ENCODE data around the gene ANKHD1.
"Not testable (repeated sequence)": the region's sequence is repeated elsewhere in the genome, so short reads cannot be mapped to it uniquely, and the experiment has no call there.

Gene ANKHD1

GRCh38 chr5:140466981-140467742, 65.5 kb downstream of the ANKHD1 start:
- no peak for TF ChIP-seq CTCF (IDR thresholded peaks at IDR 0.05; ENCODE audit: control insufficient read depth, insufficient read depth, low read depth, low read length, missing control alignments)
- H3K4me3 ChIP-seq (ENCODE audit: control insufficient read depth, low read depth, low read length), result no peak overlapping the region
- DNase-seq (ENCODE audit: low read depth), result no peak

- TF ChIP-seq CTCF (IDR thresholded peaks at IDR 0.05; ENCODE audit: control insufficient read depth, insufficient read depth, low read depth, low read length, missing control alignments), result no peak
- H3K4me3 ChIP-seq (ENCODE audit: control insufficient read depth, low read depth, low read length), result no peak overlapping the region
- DNase-seq (ENCODE audit: low read depth), result no peak
Observed at GRCh38 chr5:140468188-140468587, 66.6 kb downstream of the ANKHD1 start.

GRCh38 chr5:140469259-140469658, 67.6 kb downstream of the ANKHD1 start:
- no peak overlapping the region for H3K4me3 ChIP-seq (ENCODE audit: control insufficient read depth, low read depth, low read length)
- TF ChIP-seq CTCF (IDR thresholded peaks at IDR 0.05; ENCODE audit: control insufficient read depth, insufficient read depth, low read depth, low read length, missing control alignments), result no peak
- DNase-seq (ENCODE audit: low read depth), result no peak

- no peak overlapping the region for H3K4me3 ChIP-seq (ENCODE audit: control insufficient read depth, low read depth, low read length)
- TF ChIP-seq CTCF (IDR thresholded peaks at IDR 0.05; ENCODE audit: control insufficient read depth, insufficient read depth, low read depth, low read length, missing control alignments), result no peak
- no peak for DNase-seq (ENCODE audit: low read depth)
Observed at GRCh38 chr5:140480310-140481014, 78.8 kb downstream of the ANKHD1 start.

GRCh38 chr5:140481758-140482157, 80.1 kb downstream of the ANKHD1 start:
- peak; percentile 45 for DNase-seq (ENCODE audit: low read depth)
- no peak overlapping the region for H3K4me3 ChIP-seq (ENCODE audit: control insufficient read depth, low read depth, low read length)
- no peak for TF ChIP-seq CTCF (IDR thresholded peaks at IDR 0.05; ENCODE audit: control insufficient read depth, insufficient read depth, low read depth, low read length, missing control alignments)

- TF ChIP-seq CTCF (IDR thresholded peaks at IDR 0.05; ENCODE audit: control insufficient read depth, insufficient read depth, low read depth, low read length, missing control alignments), result no peak
- DNase-seq (ENCODE audit: low read depth), result no peak
Observed at GRCh38 chr5:140483055-140483454, 81.4 kb downstream of the ANKHD1 start.

GRCh38 chr5:140488141-140488540, 86.5 kb downstream of the ANKHD1 start:
- DNase-seq (ENCODE audit: low read depth); H3K4me3 ChIP-seq (ENCODE audit: control insufficient read depth, low read depth, low read length): not testable (repeated sequence)

More at GRCh38 chr5:140483055-140483454, 81.4 kb downstream of the ANKHD1 start:
- H3K4me3 ChIP-seq (ENCODE audit: control insufficient read depth, low read depth, low read length), result no peak overlapping the region

Data from AG09309 (cell line).